ENCODE data around the gene MED31. TPM values are rescaled to one million over a fixed set of nuclear protein-coding genes. Genes with fewer than 3 reads are reported as not detected.

Gene MED31
- total and polyA plus RNA-seq, 2 of the 13 experiments (the other 11 are each of a cell fraction or from before 2014, with no cell fraction given): 19.0 to 20.9 TPM

DNA sequence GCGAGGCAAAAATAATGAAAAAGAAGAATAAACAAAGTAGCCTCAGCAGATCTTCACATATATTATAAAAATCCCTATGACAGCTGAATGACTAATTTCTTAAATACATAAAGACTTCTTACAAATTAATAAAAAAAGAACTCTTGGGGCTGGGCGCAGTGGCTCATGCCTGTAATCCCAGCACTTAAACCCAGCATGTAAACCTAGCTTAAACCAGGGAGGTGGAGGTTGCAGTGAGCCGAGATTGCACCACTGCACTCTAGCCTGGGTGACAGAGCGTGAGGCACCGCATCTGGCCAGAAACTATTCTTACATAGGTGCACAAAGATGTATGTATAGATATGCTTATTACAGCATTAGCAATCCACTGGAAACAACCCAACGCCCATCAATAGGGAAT is 27.8 kb upstream of the MED31 start:
- in situ Hi-C loops (cut with HindIII; ENCODE audit: extremely low pct_ligation_motif_present, low pct_unique_long_range_greater_than_20kb) (no loop called here), intact Hi-C loops (cut with micrococcal nuclease; ENCODE audit: unreplicated experiment) (no loop called here)
- DNase-seq (ENCODE audit: low spot score) (no peak), ATAC-seq (no peak), FAIRE-seq (no peak)
- no peak for TF ChIP-seq ZNF607 (CRISPR knock-in tag; IDR thresholded peaks at IDR 0.05; ENCODE audit: borderline replicate concordance)
- no peak for TF ChIP-seq ZNF558 (CRISPR knock-in tag; IDR thresholded peaks at IDR 0.05; ENCODE audit: borderline replicate concordance)
- TF ChIP-seq ZNF251 (CRISPR knock-in tag; IDR thresholded peaks at IDR 0.05): no peak
- no peak for TF ChIP-seq ZNF598 (CRISPR knock-in tag; IDR thresholded peaks at IDR 0.05; ENCODE audit: borderline replicate concordance)
- no peak for TF ChIP-seq GMEB2 (CRISPR knock-in tag; IDR thresholded peaks at IDR 0.05; ENCODE audit: low read depth)
- TF ChIP-seq NFYC (CRISPR knock-in tag; IDR thresholded peaks at IDR 0.05): no peak
- no peak for TF ChIP-seq ZNF75D (CRISPR knock-in tag; IDR thresholded peaks at IDR 0.05; ENCODE audit: borderline replicate concordance)
- no peak for TF ChIP-seq KLF9 (CRISPR knock-in tag; IDR thresholded peaks at IDR 0.05; ENCODE audit: low read depth)
- no peak for TF ChIP-seq ETS1 (CRISPR knock-in tag; IDR thresholded peaks at IDR 0.05)
- TF ChIP-seq ZNF460 (CRISPR knock-in tag; IDR thresholded peaks at IDR 0.05; ENCODE audit: borderline replicate concordance): no peak
- TF ChIP-seq HCFC1 (IDR thresholded peaks at IDR 0.05; ENCODE audit: low read depth, low read length): no peak
- TF ChIP-seq KDM1A (CRISPR knock-in tag; IDR thresholded peaks at IDR 0.05): no peak
- no peak for TF ChIP-seq SIN3B (IDR thresholded peaks at IDR 0.05; ENCODE audit: low read length)
- TF ChIP-seq MIER3 (CRISPR knock-in tag; IDR thresholded peaks at IDR 0.05; ENCODE audit: borderline replicate concordance): no peak
- no peak for TF ChIP-seq HOXA5 (CRISPR knock-in tag; IDR thresholded peaks at IDR 0.05)
- TF ChIP-seq POLR2AphosphoS2 (IDR thresholded peaks at IDR 0.05; ENCODE audit: low read depth, low read length): no peak
- TF ChIP-seq KLF16 (CRISPR knock-in tag; IDR thresholded peaks at IDR 0.05): no peak
- H3K36me3 ChIP-seq (replicated peaks in 1 of 2; ENCODE audit: control insufficient read depth in 1 of 2, insufficient read depth in 2 of 2, low read length in 2 of 2): no peaks in the 10 kb centered on the region
- H2AFZ ChIP-seq (ENCODE audit: low read length): no peak overlapping the region
- no TSS peak for BruUV-seq (replicated peaks)
- H3K27ac ChIP-seq (ENCODE audit: extremely low read length, insufficient read depth, low read length): no peak overlapping the region
- WGBS (ENCODE audit: low lambda C conversion rate): 76% methylated on average over 6 of the region's 6 CpGs
- H3K9me3 ChIP-seq (ENCODE audit: low read length): no peaks in the 10 kb centered on the region
- H3K79me2 ChIP-seq (ENCODE audit: insufficient read depth, low read length): no peaks in the 10 kb centered on the region
- H3K4me2 ChIP-seq (ENCODE audit: low read depth, low read length): no peak overlapping the region
- POLR2A ChIA-PET: interaction anchor here (4.6 to 5.0 kb wide), 2 partner anchors 23 to 33 kb away, joined by 59 to 119 read pairs; partner anchors contain the start of gene SLC13A5
- H3K4me1 ChIP-seq (ENCODE audit: insufficient read depth, low read length): peaks cover 92% of the 10 kb centered on the region
- H3K9ac ChIP-seq (ENCODE audit: insufficient read depth, low read depth, low read length): no peak overlapping the region
- CTCF ChIA-PET (ENCODE audit: low intra/inter-chr PET ratio, low total read pairs): no interaction called here
- H3K27me3 ChIP-seq (ENCODE audit: control insufficient read depth in 1 of 2, insufficient read depth in 2 of 2, low read length in 2 of 2): no peaks in the 10 kb centered on the region; a peak in 1 of 5 replicates
- no peak overlapping the region for H3K4me3 ChIP-seq (replicated peaks in 1 of 3; ENCODE audit: insufficient read depth in 1 of 3, low read depth in 2 of 3, low read length in 3 of 3)
- H4K20me1 ChIP-seq (ENCODE audit: insufficient read depth, low read length): no peaks in the 10 kb centered on the region

All from HepG2 (cell line).